COR-L47 (cell line): ENCODE data around the gene UTP11.
"Not testable (repeated sequence)": the region's sequence is repeated elsewhere in the genome, so short reads cannot be mapped to it uniquely, and the experiment has no call there.

Source experiments
- DNase-seq: peaks from one replicate; lab custom pipeline; 2025; lab: John Stamatoyannopoulos, UW

UTP11 gene

DNA sequence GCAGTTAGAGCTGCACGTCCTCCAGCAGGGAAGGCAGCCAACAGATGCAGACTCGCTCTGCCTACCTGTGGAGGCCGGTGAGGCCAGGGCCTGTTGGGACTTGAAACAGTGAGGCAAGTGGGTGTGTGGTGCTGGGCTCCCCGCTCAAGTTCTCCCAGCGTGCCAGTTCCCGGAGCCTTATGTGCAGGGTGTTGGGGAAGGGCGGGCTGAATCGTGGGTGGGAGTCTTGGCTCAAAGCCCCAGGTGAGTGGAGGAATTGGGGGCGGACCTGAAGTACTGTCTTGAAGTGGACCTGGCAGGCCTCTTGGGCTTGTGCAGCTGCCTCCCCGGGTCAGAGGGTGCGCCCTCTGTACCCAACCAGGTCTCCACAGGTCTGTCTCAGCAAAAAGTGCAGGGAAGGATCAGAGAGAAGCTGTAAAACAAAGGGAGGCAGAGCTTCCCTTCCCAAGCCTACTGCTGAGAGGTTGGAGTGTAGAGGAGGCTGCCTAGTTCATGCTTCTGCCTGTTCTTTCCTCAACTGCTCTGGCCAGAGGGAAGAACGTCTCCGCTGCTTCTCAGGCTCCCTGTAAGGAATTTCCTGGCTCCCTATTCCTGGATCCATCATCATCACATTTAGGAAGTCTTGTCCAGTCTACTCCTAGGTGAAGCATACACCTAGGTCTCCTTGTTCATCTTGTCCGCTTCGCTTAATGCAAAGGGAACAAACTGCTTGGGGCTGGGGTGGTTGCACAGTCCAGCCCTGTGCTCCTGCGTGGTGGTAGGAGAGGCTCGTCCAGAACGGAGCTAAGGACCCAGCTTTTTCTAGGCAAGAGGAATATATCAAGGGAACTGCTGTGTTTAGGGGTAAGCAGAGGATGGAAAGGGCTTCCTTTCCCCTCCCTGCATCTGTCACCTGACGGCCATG lies 14.9 kb downstream of the UTP11 start:
- DNase-seq = no peak

DNA sequence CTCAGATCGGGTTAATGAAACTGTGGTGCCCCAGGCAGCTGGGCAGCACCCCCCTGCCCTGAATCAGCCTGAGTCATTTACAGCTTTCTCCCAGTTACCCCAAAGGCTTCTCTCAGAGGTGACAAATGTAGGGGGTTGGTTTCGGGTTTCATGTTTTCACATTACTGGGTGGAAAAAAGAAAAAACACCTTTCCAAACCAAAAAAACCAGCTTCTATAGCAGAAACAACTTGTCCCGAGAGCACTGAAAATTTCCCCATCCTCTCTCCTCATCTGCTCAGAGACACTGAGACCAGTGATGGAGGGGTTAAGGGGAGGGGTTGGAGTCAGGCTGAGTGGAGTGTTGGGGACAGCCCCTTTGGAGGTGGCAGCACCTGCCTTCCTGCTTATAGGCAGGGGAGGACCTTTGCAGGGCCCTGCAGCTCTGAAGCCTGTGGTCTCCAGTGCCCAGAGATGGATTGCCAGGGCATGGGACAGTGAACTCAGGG lies 15.6 kb downstream of the UTP11 start:
- DNase-seq = no peak

DNA sequence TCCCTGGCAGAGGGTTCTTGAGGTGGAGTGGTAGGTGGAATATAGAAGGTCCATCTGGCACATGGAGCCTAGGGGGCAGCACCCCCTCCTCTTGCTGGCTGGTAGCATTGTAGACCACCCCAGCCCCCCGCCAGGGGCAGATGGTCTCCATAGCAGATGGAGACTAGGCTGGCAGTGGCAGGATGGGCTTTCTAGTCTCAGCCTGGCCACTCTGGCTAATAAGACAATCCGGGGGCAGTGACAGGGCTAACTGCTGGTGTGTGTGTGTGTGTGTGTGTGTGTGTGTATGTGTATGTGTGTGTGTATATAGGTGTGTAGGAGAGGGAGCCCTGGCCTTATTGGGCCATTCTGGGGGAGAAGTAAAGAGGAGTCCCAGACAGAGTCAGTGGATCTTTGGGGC lies 16.1 kb downstream of the UTP11 start:
- no peak for DNase-seq

DNA sequence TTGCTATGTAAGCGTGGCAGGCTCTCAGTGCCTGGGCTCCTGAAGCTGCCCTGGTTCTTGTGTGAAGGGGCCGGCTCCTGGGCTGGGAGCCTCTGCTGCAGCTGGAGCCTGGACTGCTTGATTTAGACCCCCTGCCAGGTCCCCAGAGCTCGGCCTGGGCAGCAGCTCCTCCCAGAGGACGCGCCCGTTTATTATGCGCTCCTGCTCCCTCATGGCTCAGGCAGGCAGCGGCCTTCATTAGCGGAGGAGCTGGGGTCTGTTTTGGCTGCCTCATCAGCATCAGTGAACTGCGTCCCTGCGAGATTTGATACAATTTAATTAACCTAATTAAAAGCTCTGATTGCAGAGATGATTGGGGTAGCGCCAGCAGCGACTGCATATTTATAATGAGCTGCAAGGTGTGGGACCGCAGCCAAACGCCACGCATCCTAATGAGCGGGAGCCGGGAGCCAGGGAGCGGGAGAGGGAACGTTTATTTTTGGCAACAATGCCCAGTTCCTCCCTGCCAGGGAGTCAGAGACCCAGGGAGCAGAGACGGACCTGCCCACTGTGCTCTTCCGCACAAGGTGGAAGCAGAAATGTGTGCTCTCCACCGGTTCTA lies 16.6 kb downstream of the UTP11 start:
- peak; percentile 98 for DNase-seq

DNA sequence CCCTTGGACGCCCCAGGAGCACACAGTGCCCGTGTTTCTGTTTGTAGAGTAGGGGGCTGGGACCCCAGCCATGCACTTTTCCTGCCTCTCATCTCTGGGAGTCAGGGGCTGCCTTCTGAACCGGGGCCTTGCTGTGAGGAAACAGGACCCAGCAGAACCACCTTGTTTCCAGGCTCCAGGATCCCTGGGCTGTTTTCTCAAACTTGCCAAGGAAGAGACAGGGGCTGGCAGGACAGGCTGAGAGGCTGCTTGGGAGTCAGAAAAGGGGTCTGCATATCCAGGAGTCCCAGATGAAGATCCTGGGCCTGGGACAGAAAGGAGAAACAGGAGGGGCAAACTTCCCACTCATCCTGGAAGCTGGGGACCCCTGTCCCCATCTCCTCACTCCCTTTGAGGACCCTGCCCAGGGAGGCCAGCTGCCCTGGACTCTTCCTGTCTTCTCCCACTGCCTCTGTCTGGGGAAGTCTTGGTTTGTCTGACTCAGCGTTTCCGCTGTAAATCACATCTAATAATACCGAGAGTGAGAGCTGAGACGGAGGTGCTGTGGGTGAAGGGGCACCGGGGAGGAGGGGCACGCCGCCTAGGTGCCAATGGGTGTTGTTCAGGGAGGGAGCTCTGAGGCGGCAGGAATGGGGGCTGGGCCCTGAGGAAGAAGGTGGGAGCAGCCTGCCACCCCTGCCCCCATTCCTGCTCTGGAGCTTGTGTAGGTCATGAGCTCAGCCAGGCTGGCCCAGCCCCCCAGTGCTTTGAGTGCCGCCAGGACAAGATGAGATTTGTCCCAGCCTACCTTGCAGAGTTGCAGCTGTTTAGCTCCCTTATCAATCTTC lies 17.4 kb downstream of the UTP11 start:
- DNase-seq = no peak

DNA sequence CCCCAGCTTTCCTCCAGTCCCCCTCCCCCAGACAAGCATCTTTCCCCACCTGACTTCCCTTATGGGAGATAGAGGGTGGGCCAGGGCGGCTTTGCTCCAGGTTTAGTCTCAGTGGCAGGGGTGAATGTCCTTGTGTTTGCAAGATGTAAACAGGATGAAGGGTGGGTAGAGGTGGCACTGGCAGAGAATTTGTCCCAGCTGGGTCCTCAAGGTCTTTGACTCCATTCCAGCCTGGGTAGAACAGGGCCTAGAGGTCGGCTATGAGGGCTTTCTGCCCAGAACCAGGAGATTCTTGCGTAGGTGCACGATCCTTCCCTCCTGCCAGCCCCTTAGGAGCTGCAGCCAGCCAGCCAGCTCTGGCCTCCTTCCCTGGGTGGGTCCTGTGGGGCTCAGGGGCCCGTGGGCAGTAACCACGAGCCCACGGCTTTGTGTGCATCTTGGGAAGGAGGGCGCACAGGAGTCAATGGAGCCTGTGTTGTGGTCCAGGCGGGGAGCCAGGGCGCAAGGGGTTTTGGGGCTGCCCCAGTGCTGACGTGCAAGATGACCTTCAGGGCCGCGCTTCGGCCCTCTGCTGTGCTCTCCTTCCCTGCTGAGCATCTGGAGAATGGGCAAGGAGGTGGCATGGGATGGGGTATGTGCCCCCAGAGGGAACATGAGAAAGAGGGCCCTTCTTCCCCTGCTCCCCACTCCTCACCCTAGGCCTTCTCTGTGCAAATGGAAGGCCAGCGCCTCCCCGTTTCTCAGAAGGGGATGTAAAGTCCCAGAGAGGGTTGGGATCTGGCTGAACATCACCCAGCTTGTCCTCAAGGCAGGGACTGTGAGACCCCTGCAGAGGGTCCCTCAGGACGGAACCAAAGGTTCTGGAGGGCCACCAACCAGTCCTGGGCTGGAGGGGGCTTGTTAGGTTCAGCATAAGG lies 18.3 kb downstream of the UTP11 start:
- DNase-seq = no peak

DNA sequence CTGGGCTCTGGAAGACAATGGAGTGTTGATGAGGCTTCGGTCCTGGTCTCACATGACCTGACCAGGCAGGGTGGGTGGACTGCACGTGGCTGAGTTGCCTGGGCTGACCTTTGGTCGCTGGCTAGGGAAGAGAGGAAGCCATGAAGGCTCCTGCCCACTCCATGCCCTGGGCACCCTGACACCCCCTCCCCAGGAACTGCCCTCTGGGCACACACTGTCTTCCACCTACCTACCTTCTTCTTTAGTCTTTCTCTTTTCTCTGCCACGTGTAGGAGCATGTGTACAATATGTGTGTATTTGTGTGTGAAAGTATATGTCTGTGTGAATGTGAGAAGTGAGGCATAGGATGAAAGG lies 19.0 kb downstream of the UTP11 start:
- DNase-seq = no peak

DNA sequence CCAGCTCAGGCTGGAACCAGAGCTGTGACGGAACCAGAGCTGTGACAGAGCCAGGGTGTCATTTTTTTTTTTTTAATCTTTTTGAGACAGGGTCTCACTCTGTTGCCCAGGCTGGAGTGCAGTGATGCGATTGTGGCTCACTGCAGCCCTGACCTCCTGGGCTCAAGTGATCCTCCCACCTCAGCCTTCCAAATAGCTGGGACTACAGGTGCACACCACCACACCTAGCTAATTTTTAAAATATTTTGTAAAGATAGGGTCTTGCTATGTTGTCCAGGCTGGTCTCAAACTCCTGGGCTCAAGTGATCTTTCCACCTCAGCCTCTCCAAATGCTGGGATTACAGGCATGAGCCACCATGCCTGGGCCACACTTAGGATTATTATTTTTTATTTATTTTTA lies 20.5 kb downstream of the UTP11 start:
- DNase-seq = not testable (repeated sequence)

DNA sequence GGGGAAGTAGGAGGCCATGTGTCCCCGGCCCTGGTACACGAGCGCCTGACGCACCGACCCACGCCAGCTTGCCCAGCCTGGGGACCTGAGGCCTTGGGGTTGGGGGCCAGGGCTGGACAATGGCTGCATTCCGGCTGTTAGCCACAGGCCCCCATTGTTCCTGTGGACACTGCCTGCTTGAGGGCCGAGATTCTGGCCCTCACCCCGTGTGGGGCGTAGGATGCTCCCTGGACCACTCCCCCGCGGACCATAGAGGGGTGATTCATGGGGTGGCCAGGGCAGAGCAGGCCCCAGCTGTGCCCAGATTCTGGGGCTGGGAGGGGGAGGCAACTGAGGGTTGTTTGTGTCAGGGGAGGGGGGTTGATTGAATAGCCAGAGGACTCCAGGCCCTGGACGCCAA lies 22.3 kb downstream of the UTP11 start:
- DNase-seq = no peak

DNA sequence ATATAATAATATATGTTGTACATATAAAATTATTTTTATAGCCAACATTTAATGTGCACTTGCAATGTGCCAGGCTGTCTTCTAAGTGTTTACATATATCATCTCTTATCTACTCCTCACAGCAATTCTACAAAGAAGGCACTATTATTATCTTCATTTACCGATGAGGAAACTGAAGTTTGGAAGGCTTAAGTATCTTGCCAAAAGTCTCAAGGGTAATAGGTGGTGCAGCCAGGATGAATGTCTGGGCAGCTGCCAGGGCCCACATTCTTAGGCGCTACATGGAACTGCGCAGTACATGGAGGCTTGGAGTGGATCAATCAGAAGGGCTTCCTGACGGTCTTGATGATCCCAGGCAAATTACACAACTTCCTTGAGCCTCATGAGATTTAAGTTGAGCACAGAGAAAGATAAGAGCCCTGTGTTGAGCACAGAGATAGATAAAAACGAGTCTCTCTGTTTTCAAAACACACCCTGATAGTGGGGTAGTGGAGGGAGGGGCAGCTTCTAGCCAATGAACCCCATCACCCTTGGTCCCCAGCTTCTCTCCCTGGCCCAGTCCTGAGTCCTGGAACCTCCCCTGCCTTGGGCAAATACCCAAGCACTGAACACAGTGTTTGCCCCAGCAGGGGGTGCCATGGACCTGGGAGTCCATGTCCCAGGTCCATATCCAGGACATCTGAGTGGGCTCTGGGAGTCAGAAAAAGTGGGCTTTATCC lies 24.8 kb downstream of the UTP11 start:
- DNase-seq = no peak

DNA sequence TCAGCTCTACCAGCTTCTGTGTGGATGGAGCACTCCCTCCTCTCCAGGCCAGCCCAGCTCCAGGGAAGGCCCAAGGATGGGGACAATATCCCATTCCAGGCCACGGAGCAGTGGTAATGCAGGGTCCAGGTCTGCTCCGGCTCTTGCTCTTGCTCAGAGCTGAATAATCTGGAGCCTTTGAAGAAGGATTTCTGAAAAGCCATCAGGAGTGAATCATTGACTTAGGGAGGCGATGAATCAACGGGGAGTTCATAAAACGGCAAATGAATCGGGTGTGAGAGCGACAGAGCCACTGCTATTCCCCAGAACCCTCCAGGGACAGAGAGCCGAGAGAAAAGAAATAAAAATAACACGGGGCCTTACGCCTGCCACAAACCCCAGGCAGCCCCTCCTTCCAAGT lies 26.3 kb downstream of the UTP11 start:
- no peak for DNase-seq

DNA sequence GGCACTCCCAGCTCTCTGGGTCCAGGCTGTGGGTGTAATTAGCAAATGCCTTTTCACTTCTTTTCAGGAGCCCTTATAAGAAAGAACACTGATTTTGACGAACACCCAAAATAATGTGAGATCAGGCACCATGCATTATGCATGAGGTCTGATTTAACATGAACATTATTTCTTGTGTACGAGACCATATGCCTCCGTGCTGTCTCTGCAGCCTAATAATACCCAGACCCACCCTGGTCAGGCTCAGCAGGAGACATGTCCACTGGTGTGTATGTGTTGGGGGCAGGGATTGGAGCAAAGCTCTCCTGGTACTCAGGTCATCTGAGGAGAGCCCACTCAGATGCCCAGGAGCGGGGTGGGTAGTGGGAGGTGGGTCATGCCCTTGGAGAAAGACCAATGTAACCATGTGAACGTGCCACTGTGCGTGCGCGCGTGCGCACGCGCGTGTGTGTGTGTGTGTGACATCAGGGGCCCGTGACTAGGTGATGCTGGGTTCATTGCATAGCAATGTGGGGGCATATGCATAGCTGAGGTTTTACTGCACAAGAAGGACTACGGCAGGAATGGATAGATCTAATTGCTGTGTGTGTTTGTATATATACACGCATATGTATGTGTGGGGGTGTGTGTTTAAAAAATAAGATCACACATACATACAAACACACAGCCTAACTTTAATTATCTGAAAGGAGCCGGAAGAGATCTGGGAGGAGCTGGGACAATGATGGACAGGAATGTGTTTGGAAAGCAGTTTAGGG lies 27.0 kb downstream of the UTP11 start:
- no peak for DNase-seq

DNA sequence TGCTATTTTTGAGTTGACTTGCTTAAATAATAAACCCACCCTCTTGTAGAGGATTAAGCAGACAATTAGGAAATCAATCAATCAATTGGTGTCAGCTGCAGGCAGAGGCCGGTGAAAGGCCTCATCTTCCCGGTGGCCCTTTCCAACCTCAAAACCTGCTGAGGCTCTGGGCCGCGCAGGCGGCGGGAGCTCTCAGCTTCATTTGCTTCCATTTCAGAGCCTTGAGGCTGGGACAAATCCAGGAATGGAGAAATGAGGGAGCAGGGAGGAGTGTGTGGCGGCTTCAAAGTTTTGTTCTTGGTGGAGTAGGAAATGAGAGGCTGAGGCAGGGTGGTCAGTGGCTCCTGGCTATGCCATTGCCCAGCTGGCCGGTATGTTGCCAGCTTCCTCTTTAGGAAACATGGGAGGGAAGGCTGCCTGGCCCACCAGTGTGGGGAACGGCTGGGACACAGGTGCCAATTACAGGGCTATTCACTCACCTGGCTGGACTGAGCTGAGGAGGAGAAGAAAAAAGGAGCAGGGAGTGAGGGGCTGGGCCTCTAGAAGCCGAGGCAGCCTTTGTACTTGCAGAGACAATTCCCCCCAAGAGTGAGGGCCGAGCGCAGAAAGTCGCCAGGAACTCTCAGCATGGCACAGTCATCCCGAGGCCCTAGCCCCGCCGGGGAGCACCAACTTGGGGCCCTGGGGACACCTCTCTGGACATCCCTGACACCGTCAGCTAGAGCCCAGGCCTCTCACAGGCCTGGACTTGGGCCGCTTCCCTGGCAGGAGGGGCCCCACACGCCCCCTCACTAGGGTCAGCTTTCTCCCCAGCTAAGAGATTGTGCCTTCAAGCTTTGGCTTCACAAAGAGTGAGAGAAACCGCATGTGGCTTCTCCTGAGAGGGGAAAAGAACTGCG lies 29.7 kb downstream of the UTP11 start:
- no peak for DNase-seq

DNA sequence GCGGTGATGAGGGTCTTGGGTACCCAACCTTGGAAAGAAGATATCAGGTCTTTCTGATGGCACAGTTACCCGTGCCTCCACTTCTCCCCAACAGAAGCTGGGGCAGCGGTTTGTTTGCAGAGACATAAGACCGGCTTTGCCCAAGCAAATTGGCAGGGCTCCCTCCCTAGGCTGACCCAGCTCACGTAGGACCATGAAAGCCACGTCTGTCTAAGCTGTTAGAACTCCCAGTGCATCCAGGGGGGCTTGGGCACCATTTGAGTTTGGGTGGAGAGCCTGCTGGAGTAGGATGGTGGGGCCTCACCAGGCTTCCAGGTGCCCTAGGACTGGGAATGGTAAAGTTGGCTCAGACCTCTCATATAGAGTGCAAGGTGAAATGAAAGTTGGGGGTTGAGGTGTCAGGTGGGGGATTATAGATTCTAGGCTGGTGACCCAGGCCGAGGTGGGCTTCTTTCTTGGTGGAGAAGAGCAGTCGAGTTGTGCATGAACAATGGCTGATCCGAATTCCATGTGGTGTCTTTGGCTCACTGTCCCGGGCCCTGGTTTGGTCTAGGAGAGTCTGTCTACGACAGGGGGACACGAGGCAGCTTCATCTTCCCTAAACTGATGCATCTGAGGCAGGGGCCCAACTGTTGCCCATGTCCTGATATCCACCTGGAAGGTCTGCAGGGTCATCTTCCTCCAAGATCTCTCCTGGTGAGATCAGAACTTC lies 30.7 kb downstream of the UTP11 start:
- no peak for DNase-seq

DNA sequence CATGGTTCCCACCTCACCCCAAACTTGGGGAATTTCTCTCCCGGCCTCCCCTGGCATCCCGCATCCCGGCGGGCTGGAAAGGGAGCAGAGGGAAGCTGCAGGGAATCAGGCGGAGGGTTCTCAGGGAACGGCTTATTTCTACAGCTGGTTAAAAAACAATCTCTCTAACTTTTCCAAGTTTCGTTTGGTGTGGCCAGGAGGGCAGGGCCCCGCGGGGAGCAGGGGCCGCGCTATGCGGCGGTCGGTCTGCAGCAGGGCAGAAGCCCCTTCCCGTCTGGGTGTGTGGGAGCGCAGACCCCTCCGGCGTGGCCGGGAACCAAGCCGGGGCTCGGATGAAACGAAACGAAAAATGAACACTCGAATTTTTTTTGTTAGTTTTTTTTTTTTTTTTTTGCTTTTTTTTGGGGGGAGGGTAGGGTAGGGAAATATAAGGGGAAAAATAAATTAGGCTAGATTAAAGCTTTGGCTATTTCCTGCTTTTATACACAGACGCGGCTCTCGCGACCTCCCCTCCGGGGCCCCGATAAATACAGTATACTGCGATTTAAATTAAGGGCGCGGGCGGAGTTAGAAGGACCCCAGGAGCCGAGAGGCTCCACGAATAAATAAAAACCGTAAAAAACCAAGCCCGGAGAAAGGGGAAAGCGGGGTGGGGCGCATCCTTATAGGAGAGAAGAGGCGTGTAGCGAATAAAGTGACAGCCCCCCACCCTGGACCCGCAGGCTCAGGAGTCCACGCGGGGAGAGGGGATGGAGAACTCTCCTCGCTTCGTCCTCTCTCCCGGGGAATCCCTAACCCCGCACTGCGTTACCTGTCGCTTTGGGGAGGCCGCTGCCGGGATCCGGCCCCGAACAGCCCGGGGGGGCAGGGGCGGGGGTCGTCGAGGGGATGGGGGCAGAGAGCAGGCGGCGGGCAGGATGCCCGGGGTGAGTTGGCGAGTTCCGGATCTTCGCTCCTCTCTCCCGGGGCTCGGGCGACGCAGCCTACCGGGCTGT lies 32.0 kb downstream of the UTP11 start:
- no peak for DNase-seq

DNA sequence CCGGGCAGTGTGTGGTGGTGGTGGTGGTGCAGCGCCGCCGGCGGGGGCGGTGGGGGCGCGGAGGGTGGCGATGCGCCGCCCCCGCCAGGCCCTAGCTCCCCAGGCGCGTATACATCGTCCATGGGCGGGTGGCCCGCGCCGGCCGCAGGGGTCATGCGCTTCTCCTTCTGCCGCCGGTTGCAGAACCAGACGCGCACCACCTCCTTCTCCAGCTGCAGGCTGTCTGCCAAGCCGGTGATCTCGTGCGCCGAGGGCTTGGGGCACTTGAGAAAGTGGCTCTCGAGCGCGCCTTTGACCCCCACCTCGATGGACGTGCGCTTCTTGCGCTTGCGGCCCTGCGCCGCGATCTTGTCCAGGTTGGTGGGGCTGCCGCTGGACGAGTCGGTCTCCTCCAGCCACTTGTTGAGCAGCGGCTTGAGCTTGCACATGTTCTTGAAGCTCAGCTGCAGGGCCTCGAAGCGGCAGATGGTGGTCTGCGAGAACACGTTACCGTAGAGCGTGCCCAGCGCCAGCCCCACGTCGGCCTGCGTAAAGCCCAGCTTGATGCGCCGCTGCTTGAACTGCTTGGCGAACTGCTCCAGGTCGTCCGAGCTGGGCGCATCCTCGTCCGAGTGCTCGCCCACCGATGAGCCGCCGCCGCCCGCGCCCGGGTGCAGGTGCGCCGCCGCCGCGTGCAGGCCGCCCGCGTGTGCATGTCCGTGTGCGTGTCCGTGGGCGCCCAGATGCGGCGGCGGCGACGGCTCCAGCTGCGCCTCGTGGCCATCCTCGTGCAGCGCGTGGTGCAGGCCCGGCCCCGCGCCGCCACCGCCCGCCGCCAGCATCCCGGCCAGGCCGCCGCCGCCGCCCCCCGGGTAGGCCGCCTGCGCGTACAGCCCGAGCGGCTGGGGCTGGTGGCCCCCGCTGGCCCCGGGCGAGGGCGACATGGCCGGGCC lies 33.1 kb downstream of the UTP11 start:
- no peak for DNase-seq
